ENCODE results near the gene NCL. TPM values are rescaled to one million over a fixed set of nuclear protein-coding genes. Genes with fewer than 3 reads are reported as not detected.

NCL gene
- total RNA-seq, 1 experiment from 2014 or later = 1,077 TPM

DNA sequence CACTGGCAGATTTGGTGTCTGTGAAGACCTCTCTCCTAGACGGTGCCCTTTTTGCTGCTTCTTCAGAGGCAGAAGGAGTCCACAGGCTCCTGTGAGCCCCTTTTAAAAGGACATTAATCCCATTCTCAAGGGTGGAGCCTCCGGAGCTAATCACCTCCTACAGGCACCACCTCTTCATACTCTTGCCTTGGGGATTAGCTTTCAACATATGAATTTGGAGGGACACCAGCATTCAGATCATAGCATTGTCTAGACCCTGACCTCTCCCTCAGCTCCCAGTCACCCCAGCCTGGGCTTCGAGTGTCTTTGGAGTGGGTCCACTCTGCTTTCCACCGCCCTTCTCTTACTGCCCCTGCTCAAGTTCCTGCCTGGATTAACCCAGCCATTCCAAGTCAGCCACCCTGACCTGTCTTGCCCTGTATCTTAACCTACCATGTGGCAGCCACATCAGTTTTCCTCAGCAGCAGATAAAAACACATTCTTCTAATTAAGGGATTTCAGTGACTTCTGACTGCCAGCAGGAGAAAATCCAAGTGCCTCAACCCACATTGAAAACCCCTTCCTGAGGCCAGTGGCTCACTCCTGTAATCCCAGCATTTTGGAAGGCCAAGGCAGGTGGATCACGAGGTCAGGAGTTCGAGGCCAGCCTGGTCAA, 6.1 kb upstream of the NCL start:
- Histone ChIP-seq H3K4me2 (ENCODE audit: low read length) (no peak overlapping the region), H2AFZ (ENCODE audit: low read depth, low read length, poor library complexity, severe bottlenecking) (no peak overlapping the region), H3K9ac (ENCODE audit: low read length) (no peak overlapping the region), H3K27ac (ENCODE audit: low read depth, low read length) (no peak overlapping the region), H3K9me3 (ENCODE audit: control insufficient read depth in 1 of 2, insufficient read depth in 1 of 2, low read depth in 1 of 2, low read length in 2 of 2) (no peaks in the 10 kb centered on the region), H3K4me1 (ENCODE audit: control insufficient read depth in 1 of 2, insufficient read depth in 2 of 2, low read length in 2 of 2) (peaks cover 4 to 7% of the 10 kb centered on the region in 2 experiments; a peak in 2 of 4 replicates), H3K27me3 (ENCODE audit: insufficient read depth, low read length) (no peaks in the 10 kb centered on the region), H3K79me2 (ENCODE audit: insufficient read depth, low read length) (no peaks in the 10 kb centered on the region), H3K36me3 (ENCODE audit: control insufficient read depth in 1 of 2, insufficient read depth in 2 of 2, low read length in 2 of 2) (no peaks in the 10 kb centered on the region), H3K4me3 (replicated peaks in 1 of 2; ENCODE audit: low read depth in 1 of 2, low read length in 2 of 2) (no peak overlapping the region), H3K9me2 (ENCODE audit: insufficient read depth) (no peaks in the 10 kb centered on the region), H4K20me1 (ENCODE audit: insufficient read depth) (no peaks in the 10 kb centered on the region)
- ChIA-PET POLR2A (no interaction called here), CTCF (no interaction called here), RAD21 (ENCODE audit: low non-redundant PET in 1 of 2, low total read pairs in 2 of 2, uncharacterized antibody in 2 of 2, unreplicated experiment in 2 of 2) (no interaction called here)
- ATAC-seq = no peak
- DNase-seq (ENCODE audit: low read depth, low spot score) = no peak
- no peak for TF ChIP-seq EZH2phosphoT487 (IDR thresholded peaks at IDR 0.05; ENCODE audit: borderline replicate concordance)
- TF ChIP-seq JUND (IDR thresholded peaks at IDR 0.05) = no peak
- TF ChIP-seq, protein P1, sequence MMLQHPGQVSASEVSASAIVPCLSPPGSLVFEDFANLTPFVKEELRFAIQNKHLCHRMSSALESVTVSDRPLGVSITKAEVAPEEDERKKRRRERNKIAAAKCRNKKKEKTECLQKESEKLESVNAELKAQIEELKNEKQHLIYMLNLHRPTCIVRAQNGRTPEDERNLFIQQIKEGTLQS (IDR thresholded peaks at IDR 0.05) = no peak
- TF ChIP-seq SP1 (IDR thresholded peaks at IDR 0.05; ENCODE audit: low read depth) = no peak
- TF ChIP-seq, protein P2, sequence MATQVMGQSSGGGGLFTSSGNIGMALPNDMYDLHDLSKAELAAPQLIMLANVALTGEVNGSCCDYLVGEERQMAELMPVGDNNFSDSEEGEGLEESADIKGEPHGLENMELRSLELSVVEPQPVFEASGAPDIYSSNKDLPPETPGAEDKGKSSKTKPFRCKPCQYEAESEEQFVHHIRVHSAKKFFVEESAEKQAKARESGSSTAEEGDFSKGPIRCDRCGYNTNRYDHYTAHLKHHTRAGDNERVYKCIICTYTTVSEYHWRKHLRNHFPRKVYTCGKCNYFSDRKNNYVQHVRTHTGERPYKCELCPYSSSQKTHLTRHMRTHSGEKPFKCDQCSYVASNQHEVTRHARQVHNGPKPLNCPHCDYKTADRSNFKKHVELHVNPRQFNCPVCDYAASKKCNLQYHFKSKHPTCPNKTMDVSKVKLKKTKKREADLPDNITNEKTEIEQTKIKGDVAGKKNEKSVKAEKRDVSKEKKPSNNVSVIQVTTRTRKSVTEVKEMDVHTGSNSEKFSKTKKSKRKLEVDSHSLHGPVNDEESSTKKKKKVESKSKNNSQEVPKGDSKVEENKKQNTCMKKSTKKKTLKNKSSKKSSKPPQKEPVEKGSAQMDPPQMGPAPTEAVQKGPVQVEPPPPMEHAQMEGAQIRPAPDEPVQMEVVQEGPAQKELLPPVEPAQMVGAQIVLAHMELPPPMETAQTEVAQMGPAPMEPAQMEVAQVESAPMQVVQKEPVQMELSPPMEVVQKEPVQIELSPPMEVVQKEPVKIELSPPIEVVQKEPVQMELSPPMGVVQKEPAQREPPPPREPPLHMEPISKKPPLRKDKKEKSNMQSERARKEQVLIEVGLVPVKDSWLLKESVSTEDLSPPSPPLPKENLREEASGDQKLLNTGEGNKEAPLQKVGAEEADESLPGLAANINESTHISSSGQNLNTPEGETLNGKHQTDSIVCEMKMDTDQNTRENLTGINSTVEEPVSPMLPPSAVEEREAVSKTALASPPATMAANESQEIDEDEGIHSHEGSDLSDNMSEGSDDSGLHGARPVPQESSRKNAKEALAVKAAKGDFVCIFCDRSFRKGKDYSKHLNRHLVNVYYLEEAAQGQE (IDR thresholded peaks at IDR 0.05; ENCODE audit: low read depth) = no peak
- TF ChIP-seq, protein P3, sequence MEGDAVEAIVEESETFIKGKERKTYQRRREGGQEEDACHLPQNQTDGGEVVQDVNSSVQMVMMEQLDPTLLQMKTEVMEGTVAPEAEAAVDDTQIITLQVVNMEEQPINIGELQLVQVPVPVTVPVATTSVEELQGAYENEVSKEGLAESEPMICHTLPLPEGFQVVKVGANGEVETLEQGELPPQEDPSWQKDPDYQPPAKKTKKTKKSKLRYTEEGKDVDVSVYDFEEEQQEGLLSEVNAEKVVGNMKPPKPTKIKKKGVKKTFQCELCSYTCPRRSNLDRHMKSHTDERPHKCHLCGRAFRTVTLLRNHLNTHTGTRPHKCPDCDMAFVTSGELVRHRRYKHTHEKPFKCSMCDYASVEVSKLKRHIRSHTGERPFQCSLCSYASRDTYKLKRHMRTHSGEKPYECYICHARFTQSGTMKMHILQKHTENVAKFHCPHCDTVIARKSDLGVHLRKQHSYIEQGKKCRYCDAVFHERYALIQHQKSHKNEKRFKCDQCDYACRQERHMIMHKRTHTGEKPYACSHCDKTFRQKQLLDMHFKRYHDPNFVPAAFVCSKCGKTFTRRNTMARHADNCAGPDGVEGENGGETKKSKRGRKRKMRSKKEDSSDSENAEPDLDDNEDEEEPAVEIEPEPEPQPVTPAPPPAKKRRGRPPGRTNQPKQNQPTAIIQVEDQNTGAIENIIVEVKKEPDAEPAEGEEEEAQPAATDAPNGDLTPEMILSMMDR (IDR thresholded peaks at IDR 0.05 in 2 of 3, conservative IDR thresholded peaks at IDR 0.05 in 1 of 3; ENCODE audit: borderline replicate concordance in 1 of 3, insufficient read depth in 1 of 3, low read depth in 2 of 3, low read length in 2 of 3) = no peak
- no peak for TF ChIP-seq ZNF274 (IDR thresholded peaks at IDR 0.05; ENCODE audit: low read depth, low read length)
- no peak for TF ChIP-seq SIN3A (IDR thresholded peaks at IDR 0.05; ENCODE audit: low read depth)
- TF ChIP-seq, protein P4, sequence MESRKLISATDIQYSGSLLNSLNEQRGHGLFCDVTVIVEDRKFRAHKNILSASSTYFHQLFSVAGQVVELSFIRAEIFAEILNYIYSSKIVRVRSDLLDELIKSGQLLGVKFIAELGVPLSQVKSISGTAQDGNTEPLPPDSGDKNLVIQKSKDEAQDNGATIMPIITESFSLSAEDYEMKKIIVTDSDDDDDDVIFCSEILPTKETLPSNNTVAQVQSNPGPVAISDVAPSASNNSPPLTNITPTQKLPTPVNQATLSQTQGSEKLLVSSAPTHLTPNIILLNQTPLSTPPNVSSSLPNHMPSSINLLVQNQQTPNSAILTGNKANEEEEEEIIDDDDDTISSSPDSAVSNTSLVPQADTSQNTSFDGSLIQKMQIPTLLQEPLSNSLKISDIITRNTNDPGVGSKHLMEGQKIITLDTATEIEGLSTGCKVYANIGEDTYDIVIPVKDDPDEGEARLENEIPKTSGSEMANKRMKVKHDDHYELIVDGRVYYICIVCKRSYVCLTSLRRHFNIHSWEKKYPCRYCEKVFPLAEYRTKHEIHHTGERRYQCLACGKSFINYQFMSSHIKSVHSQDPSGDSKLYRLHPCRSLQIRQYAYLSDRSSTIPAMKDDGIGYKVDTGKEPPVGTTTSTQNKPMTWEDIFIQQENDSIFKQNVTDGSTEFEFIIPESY (IDR thresholded peaks at IDR 0.05; ENCODE audit: extremely low read depth, insufficient replicate concordance, low read length) = no peak
- TF ChIP-seq FOSL1 (IDR thresholded peaks at IDR 0.05; ENCODE audit: low read depth) = no peak
- TF ChIP-seq, protein P5, sequence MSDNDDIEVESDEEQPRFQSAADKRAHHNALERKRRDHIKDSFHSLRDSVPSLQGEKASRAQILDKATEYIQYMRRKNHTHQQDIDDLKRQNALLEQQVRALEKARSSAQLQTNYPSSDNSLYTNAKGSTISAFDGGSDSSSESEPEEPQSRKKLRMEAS (IDR thresholded peaks at IDR 0.05) = no peak
- no peak for TF ChIP-seq YY1 (IDR thresholded peaks at IDR 0.05; ENCODE audit: extremely low read depth, insufficient replicate concordance, low read depth, low read length)
- no peak for TF ChIP-seq CBX3 (IDR thresholded peaks at IDR 0.05; ENCODE audit: low read depth)
- TF ChIP-seq POLR2A (IDR thresholded peaks at IDR 0.05; ENCODE audit: borderline replicate concordance, extremely low read depth, insufficient read depth, insufficient read length) = no peak
- TF ChIP-seq SRF (IDR thresholded peaks at IDR 0.05; ENCODE audit: low read depth) = no peak
- intact Hi-C loops (cut with micrococcal nuclease) = no loop called here
- BruUV-seq (replicated peaks) = no TSS peak

Data from HCT116 (cell line).